Activated T-helper 1 cell treated with anti-CD3 and anti-CD28 coated beads, Interleukin-2, amount 50 U/mL, for 16 hours (primary cell): ENCODE results near the gene TBKBP1.
"Not testable (repeated sequence)": the region's sequence is repeated elsewhere in the genome, so short reads cannot be mapped to it uniquely, and the experiment has no call there.

Experiments
- DNase-seq, 2 donors: peaks; one replicate each; pipeline ENCODE4 v3.0.0-alpha.2; 2020; ENCODE audit warnings: low read depth in 1 of 2, low spot score in 1 of 2

The TBKBP1 gene

DNA sequence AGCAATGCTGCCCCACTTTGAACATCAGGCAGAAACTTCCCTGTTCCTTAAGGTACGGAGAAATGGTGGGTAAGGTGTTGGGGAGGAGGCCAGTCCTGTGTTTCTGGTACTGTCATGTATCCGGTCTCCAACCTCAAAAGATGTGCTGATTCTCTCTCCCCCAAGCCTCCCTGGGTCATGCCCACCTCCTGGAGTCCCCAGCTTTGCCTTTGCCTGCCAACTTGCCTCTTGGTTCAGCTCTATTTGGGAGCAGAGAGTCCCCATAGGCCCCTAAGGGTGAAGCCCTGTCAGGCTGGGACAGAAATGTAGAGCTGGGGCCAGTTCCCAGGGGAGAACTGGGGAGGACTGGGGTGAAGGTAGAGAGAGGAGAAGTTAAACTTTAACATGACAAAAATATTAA is 37.4 kb downstream of the TBKBP1 start:
- DNase-seq = no peak

DNA sequence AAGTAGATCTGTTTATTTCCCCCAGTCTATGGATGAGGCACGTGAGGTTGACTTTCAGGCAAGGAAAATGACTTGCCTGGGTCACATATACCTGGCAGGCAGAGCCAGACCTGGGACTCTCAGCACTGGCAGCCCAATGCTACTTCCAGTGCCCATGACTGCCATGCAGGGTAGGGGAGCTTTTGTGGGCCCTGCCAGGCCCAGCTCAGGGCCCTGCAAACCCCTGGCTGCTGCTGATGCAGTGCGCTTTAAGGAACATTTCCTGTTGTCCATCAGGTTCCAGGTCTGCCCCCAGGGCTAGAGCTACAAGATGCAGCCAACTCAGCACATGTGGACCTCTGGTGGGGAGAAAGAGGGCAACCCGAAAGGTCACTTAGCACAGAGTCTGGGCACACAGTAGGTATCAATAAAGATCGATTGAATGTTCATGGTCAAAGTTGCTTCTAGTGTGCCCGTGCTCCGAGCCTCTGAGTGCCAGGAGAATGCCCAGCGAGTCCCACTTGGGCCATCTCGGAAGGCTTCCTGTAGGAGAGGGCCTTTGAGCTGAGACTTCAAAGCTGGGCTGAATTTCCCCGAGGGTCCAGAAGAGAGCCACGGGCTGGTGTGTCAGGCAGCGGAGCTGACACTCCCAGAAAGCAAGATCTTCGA is 38.6 kb downstream of the TBKBP1 start:
- DNase-seq = no peak

DNA sequence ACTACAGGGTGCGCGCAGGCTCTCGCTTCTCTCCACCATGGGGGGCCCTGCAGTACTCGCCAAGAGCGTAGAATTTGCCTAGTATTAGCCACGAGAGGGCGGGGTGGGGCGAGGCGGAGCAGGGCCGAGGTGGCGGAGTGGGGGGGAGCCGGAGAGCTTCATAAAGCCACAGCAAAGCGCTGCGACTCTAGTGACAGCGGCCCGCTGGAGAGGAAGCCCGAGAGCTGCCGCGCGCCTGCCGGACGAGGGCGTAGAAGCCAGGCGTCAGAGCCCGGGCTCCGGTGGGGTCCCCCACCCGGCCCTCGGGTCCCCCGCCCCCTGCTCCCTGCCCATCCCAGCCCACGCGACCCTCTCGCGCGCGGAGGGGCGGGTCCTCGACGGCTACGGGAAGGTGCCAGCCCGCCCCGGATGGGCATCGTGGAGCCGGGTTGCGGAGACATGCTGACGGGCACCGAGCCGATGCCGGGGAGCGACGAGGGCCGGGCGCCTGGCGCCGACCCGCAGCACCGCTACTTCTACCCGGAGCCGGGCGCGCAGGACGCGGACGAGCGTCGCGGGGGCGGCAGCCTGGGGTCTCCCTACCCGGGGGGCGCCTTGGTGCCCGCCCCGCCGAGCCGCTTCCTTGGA is 39.2 kb downstream of the TBKBP1 start, which contains the start of gene TBX21:
TBX21 (plus strand) TSS at position 190 of the 627 bp plus-strand sequence; CDS start at position 409, 219 bp downstream.
- DNase-seq = peak; percentile 82 to 88

DNA sequence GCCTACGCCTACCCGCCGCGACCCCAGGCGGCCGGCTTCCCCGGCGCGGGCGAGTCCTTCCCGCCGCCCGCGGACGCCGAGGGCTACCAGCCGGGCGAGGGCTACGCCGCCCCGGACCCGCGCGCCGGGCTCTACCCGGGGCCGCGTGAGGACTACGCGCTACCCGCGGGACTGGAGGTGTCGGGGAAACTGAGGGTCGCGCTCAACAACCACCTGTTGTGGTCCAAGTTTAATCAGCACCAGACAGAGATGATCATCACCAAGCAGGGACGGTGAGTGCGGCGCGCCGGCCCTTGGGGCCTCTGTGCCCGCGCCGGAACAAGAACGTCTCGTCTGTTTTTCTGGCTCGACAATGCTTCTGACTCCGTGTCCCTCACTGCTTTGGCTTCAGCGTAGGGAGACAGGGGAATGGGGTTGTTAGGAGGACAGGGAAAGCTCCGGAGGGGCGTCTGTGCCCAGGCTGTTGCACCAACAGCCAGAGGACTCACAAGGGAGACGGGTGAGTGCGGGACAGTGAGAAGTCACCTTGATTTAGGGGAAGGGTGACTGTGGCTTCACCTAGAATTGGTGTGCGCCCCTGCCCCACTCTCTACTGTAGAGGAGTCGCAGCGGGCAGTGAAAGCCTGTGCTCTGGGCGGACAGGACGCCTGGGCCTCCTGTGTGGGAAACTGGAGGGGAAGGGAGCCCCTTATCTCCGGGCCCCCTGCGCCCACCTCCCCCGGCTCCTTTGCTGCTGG is 39.9 kb downstream of the TBKBP1 start:
- no peak for DNase-seq

DNA sequence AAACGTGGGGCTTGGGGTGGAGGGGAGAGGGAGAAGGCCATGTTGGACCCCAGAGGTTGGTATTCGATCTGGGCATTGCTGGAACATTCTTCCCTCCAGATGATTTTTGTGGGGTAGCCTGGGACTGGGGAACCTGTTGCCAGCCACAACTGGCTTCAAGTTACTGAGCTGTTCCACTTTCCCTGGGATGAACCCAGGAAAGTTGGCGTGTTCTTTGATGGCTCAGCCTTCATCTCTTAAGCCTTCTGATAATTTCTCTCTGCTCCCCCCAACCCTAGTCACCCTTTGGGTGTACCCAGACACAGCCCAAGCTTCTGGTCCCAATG is 41.1 kb downstream of the TBKBP1 start:
- no peak for DNase-seq

DNA sequence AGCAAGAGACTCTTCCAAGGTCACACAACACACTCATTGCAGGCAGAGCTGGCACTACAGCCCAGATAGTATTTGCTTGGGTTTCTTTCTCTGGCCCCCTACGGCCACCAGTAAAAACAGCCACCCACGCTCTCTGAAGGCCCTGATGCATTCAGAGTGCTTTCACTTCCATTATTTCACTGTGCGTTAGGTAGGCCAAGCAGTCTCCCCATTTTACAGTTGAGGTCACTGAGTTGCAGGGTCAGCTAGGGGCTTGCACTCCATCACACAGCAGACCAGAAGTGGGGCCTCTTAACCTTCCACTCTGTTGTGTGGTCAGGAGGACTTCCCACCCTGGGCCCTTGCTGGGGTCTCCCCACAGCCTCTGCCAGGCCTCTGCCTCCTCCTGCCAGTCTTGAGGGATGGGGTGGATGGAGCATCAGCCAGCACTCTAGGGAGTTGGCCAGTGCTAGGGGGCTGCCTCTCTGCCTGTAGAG is 41.6 kb downstream of the TBKBP1 start:
- DNase-seq = no peak

DNA sequence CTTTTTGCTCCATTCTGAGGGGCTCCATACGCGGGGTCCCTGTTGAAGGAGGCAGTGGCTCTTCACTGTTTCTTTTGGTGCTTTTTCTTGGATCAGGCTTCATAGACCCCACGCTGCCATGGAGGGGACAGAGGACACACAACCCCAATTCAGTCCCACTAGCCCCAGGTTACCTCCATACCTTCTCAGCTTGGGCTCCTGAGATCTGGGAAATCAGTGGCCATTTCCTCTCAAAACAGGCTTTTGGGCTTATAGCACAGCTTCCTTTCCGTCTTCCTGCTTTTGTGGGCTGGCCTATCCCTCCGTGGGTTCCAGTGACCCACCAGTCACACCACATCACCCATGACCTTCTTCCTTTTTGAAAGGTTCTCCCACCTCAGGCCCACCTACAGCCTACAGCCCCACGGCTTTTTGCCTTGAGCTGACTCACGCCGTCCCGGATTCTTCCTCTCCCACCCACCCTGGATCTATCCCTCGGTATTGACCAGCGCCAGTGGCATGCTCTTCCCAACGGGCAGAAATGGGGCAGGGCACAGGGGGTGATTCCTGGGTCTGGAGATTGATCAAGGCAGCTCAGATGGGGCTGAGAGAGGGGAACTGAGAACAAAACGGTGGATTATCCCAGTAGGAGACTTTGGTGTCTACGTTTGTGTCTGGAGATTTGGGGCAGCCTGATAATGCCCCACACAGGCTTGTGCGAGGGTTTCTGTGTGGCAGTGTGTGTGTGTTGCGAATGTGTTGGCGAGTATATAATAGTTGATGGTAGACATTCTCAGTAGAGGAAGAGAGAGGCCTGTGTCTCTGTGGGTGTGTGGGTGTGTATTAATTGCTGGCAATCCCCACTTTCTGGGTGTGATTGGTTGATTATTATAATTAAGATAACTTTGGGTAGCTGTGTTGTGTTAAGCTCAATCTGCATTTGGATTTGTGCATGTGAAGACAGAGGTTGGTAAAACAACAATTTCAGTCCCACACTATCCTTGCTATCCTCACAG is 42.8 kb downstream of the TBKBP1 start:
- no peak for DNase-seq

DNA sequence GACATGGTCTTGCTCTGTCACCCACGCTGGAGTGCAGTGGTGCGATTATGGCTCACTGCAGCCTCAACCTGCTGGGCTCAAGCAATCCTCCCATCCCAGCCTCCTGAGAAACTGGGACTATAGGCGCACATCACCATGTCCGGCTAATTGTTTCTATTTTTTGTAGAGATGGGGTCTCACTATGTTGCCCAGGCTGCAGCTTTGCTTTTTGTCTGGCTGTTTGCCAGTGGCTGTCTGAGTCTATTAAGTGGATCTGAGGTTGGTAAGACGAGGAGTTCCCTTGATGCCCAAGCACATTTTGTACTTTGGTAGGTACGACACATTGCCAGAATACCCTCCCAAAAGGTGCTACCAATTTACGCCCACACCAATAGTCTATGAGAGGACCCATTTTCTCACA is 44.2 kb downstream of the TBKBP1 start:
- no peak for DNase-seq

DNA sequence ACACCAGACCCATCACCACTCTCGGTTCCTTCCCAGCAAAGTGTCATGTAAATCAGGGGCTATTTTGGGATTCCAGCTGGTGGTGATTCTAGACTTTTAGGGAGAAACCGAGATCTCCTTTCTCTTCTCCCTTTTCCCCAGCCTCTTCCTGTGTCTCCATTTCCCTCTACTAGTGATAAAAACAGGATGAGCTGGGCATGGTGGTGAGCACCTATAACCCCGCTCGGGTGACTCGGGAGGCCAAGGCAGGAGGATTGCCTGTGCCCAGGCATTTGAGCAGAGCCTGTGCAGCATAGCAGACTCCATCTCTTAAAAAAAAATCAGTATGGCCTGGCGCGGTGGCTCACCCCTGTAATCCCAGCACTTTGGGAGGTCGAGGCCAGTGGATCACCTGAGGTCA is 45.2 kb downstream of the TBKBP1 start:
- DNase-seq = no peak

DNA sequence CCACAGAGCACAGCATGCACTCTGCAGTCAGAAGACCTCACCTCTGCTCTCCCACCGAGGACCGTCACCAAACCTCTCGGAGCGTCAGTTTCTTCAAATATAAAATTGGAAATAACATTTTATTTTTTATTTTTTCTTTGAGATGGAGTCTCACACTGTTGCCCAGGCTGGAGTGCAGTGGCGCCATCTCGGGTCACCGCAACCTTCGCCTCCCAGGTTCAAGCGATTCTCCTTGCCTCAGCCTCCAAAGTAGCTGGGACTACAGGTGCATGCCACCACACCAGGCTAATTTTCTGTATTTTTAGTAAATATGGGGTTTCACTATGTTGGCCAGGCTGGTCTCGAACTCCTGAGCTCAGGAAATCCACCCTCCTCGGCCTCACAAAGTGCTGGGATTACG is 46.0 kb downstream of the TBKBP1 start:
- not testable (repeated sequence) for DNase-seq

DNA sequence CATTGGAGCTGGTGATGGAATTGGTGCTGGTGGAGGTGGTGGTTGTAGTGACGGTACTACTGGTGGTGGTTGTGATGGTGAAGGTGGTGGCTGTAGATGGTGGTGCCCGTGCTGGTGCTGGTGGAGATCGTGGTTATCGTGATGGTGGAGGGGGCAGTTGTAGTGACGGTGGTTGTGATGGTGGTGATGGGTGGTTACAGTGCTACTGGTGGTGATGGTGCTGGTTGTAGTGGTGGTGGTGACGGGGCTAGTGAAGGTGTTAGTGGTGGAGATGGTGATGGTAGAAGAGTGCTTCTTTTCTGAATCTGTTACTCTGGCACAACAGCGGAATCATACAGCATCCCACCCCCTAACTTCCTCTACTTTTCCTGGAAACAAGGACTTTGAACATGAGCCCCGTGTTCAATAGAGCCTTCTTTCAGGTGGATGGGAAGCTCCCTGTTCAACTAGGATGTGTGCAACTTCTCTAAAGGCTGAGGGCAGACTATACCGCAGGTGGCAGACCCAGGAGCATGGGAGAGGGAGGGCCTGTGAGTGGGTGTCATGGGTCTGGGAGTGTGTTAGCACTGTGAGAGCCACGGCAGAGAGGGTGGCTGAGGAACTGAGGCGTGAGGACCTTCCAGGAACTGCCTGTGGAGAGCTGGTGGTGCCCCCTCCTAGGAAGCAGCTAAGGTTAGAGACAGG is 47.3 kb downstream of the TBKBP1 start:
- no peak for DNase-seq

DNA sequence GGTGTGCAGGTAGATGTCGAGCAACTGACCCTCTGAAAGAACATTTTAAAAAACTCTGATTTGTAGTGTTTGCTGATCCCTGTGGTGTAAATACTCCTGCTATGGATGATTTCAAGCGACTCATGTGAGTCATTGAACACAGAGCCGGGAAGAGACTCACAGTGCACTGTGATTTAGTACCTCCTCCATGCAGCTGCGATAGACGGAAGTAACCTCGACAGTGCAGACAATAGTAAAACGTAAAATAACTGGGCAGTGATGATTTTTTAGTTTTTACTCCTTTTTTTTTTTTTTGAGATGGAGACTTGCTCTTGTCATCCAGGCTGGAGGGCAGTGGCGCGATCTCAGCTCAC is 47.8 kb downstream of the TBKBP1 start:
- no peak for DNase-seq

DNA sequence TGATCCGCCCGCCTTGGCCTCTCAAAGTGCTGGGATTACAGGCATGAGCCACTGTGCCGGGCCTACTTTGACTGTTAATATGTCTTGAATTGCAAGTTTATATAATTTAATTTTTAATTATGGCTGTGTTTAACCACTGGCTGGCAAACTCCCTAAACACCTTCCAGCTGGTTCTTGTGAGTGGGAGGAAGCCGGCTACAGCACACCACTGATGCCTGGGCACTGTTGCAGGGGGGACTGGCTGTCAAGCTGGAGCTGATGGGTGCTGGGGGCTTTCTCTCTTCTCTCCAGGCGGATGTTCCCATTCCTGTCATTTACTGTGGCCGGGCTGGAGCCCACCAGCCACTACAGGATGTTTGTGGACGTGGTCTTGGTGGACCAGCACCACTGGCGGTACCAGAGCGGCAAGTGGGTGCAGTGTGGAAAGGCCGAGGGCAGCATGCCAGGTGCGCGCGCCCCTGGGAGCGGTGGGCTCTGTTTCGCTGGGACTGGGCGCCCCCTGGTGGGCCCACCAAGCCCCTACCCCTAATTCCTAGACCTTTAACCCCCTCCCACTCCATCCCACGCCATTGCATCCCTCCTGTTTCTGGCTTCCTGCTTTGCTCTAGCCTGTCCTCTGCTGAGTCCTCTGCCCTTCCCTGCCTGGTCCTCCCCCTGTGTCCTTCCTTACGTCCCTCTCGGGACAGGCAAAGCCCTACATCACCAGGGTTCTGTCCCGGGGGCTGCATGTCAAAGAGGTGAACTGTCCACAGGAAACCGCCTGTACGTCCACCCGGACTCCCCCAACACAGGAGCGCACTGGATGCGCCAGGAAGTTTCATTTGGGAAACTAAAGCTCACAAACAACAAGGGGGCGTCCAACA is 48.6 kb downstream of the TBKBP1 start:
- DNase-seq = no peak

DNA sequence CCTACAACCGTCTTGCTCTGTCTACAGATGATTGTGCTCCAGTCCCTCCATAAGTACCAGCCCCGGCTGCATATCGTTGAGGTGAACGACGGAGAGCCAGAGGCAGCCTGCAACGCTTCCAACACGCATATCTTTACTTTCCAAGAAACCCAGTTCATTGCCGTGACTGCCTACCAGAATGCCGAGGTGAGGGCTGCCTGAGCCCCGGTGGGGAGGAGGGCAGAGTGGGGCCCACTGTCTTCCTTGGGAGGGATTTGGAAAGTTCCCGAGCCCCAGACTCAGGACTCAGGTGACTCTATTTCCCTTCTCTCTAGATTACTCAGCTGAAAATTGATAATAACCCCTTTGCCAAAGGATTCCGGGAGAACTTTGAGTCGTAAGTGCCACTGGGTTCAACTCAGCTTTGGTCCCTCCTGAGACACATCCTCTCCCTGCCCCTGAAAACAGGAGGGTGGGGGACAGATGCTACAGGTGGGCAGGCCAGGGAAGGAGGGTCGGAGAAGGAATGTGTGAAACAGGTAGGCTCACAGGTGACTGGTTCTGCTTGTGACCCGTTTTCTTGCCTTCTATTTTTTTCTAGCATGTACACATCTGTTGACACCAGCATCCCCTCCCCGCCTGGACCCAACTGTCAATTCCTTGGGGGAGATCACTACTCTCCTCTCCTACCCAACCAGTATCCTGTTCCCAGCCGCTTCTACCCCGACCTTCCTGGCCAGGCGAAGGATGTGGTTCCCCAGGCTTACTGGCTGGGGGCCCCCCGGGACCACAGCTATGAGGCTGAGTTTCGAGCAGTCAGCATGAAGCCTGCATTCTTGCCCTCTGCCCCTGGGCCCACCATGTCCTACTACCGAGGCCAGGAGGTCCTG is 50.4 kb downstream of the TBKBP1 start:
- no peak for DNase-seq

DNA sequence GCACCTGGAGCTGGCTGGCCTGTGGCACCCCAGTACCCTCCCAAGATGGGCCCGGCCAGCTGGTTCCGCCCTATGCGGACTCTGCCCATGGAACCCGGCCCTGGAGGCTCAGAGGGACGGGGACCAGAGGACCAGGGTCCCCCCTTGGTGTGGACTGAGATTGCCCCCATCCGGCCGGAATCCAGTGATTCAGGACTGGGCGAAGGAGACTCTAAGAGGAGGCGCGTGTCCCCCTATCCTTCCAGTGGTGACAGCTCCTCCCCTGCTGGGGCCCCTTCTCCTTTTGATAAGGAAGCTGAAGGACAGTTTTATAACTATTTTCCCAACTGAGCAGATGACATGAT is 51.0 kb downstream of the TBKBP1 start:
- DNase-seq = no peak

DNA sequence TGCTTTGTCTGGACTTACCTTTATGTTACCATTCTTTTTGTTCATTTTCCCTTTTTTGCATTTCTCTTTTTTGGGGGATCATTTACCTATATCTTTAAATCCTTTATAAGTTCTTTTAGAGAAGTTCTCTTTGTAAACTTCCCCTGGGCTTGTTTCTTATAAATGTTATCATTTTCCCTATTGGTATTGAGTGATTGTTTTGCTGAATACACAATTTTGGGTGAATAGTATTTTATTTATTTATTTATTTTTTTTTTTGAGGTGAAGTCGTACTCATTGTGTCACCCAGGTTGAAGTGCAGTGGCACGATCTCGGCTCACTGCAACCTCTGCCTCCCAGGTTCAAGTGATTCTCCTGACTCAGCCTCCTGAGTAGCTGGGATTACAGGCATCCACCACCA is 57.5 kb downstream of the TBKBP1 start:
- no peak for DNase-seq

DNA sequence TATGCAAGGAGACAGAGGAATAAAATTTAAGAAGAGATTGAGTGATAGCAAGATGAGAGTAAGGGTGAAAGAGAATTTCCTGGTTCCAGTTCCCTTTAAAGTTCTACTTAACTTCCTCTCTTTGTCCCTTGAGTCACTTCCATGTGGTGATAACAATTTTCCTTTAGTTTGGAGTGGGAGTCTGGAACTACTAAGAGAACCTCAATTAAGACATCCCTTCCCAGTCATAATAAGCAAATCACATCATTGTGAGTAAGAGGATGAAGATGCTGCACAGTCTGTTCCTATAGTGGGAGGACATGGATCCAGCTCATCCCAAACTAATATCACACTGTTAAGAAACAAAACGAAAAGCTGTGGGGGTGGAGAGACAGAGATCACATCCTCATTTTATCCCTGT is 63.4 kb downstream of the TBKBP1 start:
- DNase-seq = no peak

DNA sequence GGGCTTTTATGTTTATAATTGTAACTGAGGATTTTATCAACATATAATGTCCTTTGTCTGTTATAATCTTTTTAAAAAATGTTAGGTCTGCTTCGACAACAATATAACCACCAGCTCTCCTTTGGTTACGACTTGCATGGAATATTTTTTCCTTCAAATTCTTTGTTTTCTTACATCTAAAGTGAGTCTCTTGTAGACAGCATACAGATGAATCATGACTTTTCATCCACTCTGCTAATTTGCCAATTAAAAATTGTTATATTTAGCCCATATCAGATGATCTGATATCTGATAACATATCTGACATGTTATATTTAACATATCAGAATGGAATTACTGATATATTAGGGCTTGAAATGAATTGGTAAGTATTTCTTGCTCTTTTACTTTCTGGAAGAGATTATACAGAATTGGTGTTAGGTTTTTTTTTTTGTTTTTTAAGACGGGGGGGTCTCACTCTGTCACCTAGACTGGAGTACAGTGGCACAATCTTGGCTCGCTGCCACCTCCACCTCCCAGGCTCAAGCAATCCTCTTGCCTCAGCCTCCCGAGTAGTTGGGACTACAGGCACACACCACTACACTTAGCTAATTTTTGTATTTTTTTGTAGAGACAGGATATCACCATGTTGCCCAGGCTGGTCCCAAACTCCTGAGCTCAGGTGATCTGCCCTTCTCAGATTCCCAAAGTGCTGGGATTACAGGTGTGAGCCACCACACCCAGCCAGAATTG is 66.6 kb downstream of the TBKBP1 start:
- no peak for DNase-seq
